Measurements from ENCODE around the gene DACH1. TPM values are rescaled to one million over a fixed set of nuclear protein-coding genes. Genes with fewer than 3 reads are reported as not detected.
A peak's percentile ranks its signal among the peaks of the same experiment; 100 is the strongest.

Gene DACH1
- total RNA-seq, 1 donor from 2014 or later, result 110 TPM

GRCh38 chr13:71862459-71862943 is 4.5 kb downstream of the DACH1 start:
- peak overlapping the region; percentile 98 for H3K4me3 Mint-ChIP-seq (ENCODE audit: unreplicated experiment)
- DNase-seq, result no peak
- H3K36me3 Mint-ChIP-seq (ENCODE audit: unreplicated experiment), result no peaks in the 10 kb centered on the region
- peak overlapping the region; percentile 57 for H3K27ac Mint-ChIP-seq (ENCODE audit: unreplicated experiment)
- H3K27me3 Mint-ChIP-seq (ENCODE audit: unreplicated experiment), result peaks cover 26% of the 10 kb centered on the region
- H3K4me1 Mint-ChIP-seq (ENCODE audit: low read depth, unreplicated experiment), result peaks cover 18% of the 10 kb centered on the region
- no peak for TF ChIP-seq CTCF (IDR thresholded peaks at IDR 0.05; ENCODE audit: partially characterized antibody, unreplicated experiment)
- peaks cover 29% of the 10 kb centered on the region for H3K9me3 Mint-ChIP-seq (ENCODE audit: unreplicated experiment)

- Mint-ChIP-seq H3K36me3 (ENCODE audit: unreplicated experiment) (no peaks in the 10 kb centered on the region), H3K4me1 (ENCODE audit: low read depth, unreplicated experiment) (peaks cover 17% of the 10 kb centered on the region), H3K27me3 (ENCODE audit: unreplicated experiment) (peaks cover 21% of the 10 kb centered on the region), H3K27ac (ENCODE audit: unreplicated experiment) (no peak overlapping the region), H3K9me3 (ENCODE audit: unreplicated experiment) (peaks cover 24% of the 10 kb centered on the region), H3K4me3 (ENCODE audit: unreplicated experiment) (peak overlapping the region; percentile 98)
- no peak for TF ChIP-seq CTCF (IDR thresholded peaks at IDR 0.05; ENCODE audit: partially characterized antibody, unreplicated experiment)
- DNase-seq, result no peak
Measured at GRCh38 chr13:71861769-71862458, 5.1 kb downstream of the DACH1 start.

GRCh38 chr13:71860547-71861138 is 6.4 kb downstream of the DACH1 start:
- H3K27me3 Mint-ChIP-seq (ENCODE audit: unreplicated experiment), result peaks cover 16% of the 10 kb centered on the region
- DNase-seq, result no peak
- peak overlapping the region; percentile 53 for H3K27ac Mint-ChIP-seq (ENCODE audit: unreplicated experiment)
- H3K36me3 Mint-ChIP-seq (ENCODE audit: unreplicated experiment), result no peaks in the 10 kb centered on the region
- H3K4me1 Mint-ChIP-seq (ENCODE audit: low read depth, unreplicated experiment), result peaks cover 25% of the 10 kb centered on the region
- H3K4me3 Mint-ChIP-seq (ENCODE audit: unreplicated experiment), result peak overlapping the region; percentile 86
- H3K9me3 Mint-ChIP-seq (ENCODE audit: unreplicated experiment), result peaks cover 16% of the 10 kb centered on the region
- no peak for TF ChIP-seq CTCF (IDR thresholded peaks at IDR 0.05; ENCODE audit: partially characterized antibody, unreplicated experiment)

- H3K4me1 Mint-ChIP-seq (ENCODE audit: low read depth, unreplicated experiment), result peaks cover 34% of the 10 kb centered on the region
- TF ChIP-seq CTCF (IDR thresholded peaks at IDR 0.05; ENCODE audit: partially characterized antibody, unreplicated experiment), result no peak
- peaks cover 6% of the 10 kb centered on the region for H3K9me3 Mint-ChIP-seq (ENCODE audit: unreplicated experiment)
- peaks cover 3% of the 10 kb centered on the region for H3K27me3 Mint-ChIP-seq (ENCODE audit: unreplicated experiment)
- H3K4me3 Mint-ChIP-seq (ENCODE audit: unreplicated experiment), result peak overlapping the region; percentile 71
- no peak for DNase-seq
- H3K36me3 Mint-ChIP-seq (ENCODE audit: unreplicated experiment), result no peaks in the 10 kb centered on the region
- H3K27ac Mint-ChIP-seq (ENCODE audit: unreplicated experiment), result no peak overlapping the region
Measured at GRCh38 chr13:71858647-71859046, 8.4 kb downstream of the DACH1 start.

GRCh38 chr13:71856548-71857043 is 10.4 kb downstream of the DACH1 start:
- H3K4me3 Mint-ChIP-seq (ENCODE audit: unreplicated experiment), result peak overlapping the region; percentile 49
- no peak for TF ChIP-seq CTCF (IDR thresholded peaks at IDR 0.05; ENCODE audit: partially characterized antibody, unreplicated experiment)
- no peak overlapping the region for H3K27ac Mint-ChIP-seq (ENCODE audit: unreplicated experiment)
- peaks cover 1% of the 10 kb centered on the region for H3K27me3 Mint-ChIP-seq (ENCODE audit: unreplicated experiment)
- peaks cover 7% of the 10 kb centered on the region for H3K9me3 Mint-ChIP-seq (ENCODE audit: unreplicated experiment)
- H3K4me1 Mint-ChIP-seq (ENCODE audit: low read depth, unreplicated experiment), result peaks cover 47% of the 10 kb centered on the region
- H3K36me3 Mint-ChIP-seq (ENCODE audit: unreplicated experiment), result no peaks in the 10 kb centered on the region
- no peak for DNase-seq
